Stimulated activated CD4-positive, alpha-beta T cell treated with anti-CD3 and anti-CD28 coated beads, Interleukin-4, amount 100 ng/mL, for 1 hour (primary cell): ENCODE results near the gene CDH23.

ENCODE experiments used
- DNase-seq: peaks from one replicate; pipeline ENCODE4 v3.0.0-alpha.2; 2020

CDH23 gene

DNA sequence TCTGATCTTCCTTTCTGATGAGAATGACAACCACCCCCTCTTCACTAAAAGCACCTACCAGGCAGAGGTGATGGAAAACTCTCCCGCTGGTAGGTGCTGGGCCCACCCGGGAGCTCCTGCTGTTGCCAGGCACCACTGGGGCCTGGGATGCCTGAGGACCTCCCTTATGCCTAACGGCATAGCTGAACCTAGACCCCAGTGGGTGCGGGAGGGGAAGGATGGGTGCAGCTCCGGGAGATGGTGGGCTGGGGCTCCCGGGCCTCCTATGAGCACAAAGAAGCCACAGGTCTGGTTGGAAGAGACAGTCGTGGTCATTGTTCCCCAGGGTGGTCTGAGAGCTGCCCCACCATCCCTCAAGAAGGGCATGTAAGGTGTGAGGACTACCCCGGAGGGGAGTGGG is 392.2 kb downstream of the CDH23 start:
- DNase-seq, result no peak

DNA sequence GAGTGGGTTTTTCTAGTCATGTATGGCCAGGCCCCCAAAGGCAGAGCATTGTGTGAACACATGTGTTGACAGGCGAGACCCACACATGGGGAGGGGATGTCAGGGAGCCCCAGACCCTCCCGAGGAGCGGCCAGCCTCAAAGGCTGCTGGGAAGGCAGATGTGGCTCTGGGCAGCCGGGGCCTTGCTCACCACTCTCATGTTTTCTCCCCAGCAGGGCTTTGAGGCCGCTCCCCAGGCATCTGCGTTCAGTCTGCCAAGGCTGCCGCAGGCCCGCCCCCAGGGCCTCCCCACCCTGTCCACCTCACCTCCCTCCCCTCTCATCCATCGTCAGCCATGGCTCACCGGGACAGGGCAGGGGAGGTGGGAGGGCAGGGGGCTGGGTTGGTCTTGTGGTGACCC is 393.2 kb downstream of the CDH23 start:
- DNase-seq, result no peak

DNA sequence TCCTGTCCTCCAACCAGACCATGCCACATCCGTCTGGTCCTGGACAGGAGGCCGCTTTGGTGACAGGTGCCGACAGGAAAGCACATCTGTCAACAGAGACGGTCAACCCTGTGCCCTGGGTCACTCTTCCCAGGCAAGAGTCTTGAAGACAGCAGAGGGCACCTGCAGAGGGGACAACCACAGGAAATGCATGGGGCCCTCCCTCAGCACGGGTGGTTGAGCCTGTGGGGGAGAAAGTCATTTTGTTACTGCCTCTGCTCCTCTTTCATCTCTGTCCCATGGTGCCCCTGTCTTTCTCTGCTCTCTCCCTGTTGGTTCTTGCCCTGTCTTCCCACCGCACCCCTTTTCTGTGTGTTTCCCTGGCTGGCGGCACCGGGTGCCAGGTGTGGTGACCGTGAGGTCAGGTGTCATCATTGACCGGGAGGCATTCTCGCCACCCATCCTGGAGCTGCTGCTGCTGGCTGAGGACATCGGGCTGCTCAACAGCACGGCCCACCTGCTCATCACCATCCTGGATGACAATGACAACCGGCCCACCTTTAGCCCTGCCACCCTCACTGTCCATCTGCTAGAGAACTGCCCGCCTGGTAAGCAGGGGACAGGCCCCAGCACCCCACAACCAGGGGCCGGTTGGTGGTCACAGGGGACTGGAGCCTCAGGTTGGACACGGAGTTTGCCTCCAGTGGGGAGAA is 394.2 kb downstream of the CDH23 start:
- DNase-seq, result no peak

DNA sequence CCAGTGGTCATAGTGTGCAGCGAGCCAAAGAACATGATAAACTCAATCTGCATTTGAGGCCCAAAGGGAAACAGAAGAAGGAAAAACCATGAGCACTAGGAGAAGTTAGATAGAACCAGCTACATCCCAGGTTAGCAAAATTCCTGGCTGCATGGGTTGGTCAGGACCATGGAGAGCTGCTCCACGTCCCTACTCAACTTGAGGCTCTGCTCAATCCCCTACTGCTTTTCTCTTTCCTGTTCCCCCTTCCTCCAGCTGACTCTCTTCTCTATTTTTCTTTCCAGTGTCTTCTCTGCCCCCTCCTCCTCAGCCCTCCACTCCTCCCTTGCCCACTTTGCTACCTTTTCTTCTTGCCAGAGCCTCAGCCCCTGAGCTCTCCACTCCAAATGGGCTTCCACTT is 398.5 kb downstream of the CDH23 start:
- no peak for DNase-seq

DNA sequence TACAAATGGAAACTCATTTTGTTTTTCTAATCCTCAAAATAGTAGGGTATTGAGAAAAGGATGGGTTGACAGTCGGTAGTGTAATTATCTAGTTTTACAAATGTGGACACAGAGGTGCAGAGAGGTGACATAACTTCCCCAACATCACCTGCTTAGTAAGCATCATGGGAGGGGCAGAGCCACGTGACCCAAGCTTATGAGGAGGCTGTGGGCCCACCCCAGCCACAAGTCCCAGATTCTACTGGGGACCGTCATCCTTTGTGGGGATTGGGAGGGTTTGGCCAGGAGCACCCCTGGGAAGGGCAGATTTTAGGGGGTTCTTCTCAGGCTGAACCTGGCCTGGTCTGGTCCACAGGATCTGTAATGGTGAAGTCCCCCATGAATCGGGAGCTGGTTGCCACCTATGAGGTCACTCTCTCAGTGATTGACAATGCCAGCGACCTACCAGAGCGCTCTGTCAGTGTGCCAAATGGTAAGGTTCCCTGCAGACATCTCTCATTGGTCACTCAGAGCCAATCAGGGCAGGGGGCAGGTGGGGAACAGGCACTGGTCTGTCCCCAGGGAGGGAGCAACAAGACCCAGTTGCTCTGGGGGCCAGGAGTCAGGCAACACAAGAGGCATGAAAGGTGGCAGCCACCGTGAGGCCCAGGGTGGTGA is 400.2 kb downstream of the CDH23 start:
- no peak for DNase-seq

DNA sequence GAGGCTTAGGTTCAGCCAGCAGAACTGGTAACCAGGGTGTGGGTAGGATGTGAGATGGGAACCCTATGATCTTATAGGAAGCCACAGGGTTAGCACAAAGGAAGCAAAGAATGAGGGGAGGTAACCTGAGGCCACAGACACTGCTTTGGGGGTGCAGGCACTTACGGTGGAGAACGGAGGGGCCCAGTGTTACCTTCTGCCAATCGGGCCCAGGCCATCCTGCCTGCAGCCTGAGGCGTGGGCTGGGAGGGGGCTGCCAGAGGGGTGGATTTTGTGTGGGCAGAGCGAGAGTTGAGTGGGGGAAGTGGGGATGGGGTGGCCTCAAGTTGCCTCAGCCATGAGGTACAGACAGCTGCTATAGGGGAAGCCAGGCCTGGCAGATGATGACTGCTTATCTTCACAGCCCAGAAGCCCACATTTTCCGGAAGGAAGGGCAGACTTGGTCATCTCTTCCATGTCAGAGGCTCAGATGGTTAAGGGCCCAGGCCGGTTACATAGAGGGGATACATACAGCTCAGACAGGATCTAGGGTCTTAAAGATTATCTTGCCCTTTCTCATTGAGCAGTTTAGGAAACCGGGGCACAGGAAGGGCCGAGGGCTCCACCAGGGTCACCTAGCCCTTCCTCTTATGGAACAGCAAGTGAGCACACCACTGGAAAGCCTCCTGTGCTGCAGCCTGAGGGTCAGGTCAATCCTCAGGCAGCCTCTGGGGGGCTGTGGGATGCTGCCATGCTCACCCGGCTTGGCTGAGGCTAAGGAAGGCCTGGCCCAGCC is 401.0 kb downstream of the CDH23 start:
- no peak for DNase-seq

DNA sequence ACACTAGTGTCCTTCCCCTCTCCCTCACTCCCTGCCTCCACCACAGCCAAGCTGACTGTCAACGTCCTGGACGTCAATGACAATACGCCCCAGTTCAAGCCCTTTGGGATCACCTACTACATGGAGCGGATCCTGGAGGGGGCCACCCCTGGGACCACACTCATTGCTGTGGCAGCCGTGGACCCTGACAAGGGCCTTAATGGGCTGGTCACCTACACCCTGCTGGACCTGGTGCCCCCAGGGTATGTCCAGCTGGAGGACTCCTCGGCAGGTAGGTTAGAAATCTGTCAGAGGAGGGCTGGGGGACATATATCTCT is 401.5 kb downstream of the CDH23 start:
- DNase-seq, result no peak

DNA sequence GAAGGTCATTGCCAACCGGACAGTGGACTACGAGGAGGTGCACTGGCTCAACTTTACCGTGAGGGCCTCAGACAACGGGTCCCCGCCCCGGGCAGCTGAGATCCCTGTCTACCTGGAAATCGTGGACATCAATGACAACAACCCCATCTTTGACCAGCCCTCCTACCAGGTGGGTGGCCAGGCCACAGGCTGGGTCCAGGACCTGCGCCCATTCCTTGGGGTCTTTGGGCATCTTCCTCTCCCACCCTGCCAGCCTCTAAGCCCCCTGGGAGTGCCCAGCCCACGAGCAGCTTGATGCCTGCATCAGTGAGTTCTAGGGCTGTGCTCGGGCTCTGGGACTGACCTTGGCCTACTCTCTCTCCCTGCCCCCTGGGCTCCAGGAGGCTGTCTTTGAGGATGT is 402.4 kb downstream of the CDH23 start:
- DNase-seq, result no peak

DNA sequence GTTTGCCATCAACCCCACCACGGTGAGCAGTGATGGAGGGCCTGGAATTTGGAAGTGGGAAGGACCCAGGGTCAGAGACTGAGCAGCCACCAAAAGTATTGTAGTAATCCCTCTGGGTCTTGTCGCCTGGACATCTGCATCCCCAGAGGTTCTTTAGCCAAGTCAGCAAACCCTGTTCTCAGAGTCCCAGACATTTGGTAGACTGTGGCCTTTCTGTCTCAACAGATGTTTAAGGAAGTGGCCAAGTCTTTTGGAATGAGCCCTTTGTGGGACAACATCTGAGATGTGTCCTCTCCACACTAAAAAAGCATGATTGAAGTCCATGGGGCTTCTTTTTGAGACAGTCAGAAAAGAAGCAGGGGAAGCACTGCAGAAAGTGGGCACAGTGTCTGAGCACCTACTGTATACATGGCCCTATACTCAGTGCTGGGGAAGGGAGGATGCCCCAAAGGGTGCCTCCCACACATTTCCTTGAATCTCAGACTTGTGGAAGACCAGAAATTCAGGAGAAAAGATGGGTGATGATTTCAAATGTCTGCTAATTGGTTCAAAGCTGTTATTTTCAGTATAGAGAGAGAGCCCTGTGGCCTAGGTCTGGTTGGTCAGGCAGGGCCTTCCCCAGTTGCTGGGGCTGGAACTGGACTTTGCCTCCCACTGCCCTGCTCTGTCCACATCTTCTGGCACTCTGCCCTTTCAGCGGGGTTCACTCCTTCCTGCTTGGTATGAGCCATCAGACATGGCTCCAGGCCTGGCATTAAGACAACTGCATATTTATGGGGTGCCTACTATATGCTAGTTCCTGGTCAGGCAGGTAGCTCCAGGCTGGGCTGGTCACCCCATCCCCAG is 403.1 kb downstream of the CDH23 start:
- DNase-seq, result no peak

DNA sequence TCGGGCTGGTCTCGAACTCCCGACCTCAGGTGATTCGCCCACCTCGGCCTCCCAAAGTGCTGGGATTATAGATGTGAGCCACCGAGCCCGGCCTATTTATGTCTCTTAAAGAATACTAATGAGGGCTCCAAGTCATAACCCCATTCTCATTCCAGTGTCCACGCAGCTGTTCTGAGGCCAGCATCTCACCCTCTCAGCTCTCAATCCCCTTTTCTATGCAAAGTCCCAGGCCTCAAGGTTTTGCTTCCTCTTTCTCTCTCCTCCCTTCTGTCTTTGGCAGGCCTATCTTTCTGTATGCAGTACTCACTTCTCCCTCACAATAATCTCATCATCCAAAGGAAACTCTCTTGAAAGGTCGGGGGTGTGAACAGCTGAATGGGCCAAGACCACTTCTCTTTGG is 404.6 kb downstream of the CDH23 start:
- DNase-seq, result no peak

DNA sequence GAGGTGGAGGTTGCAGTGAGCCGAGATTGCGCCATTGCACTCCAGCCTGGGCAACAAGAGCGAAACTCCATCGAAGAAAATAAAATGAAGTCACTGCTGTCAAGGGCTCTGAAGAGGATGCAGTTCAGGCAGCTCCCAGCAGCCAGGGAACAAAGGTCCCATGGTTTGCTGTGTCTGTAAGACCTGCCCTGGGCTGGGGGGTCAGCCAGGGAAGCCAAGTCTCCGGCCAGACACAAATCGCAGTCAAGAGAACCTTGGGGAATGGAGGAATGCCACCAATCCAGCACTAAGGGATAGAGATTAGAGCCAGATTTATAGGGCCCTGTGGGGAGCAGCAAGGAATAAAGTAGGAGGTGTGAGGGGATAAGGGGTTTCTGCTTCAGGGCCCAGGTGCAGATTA is 405.5 kb downstream of the CDH23 start:
- DNase-seq, result no peak

DNA sequence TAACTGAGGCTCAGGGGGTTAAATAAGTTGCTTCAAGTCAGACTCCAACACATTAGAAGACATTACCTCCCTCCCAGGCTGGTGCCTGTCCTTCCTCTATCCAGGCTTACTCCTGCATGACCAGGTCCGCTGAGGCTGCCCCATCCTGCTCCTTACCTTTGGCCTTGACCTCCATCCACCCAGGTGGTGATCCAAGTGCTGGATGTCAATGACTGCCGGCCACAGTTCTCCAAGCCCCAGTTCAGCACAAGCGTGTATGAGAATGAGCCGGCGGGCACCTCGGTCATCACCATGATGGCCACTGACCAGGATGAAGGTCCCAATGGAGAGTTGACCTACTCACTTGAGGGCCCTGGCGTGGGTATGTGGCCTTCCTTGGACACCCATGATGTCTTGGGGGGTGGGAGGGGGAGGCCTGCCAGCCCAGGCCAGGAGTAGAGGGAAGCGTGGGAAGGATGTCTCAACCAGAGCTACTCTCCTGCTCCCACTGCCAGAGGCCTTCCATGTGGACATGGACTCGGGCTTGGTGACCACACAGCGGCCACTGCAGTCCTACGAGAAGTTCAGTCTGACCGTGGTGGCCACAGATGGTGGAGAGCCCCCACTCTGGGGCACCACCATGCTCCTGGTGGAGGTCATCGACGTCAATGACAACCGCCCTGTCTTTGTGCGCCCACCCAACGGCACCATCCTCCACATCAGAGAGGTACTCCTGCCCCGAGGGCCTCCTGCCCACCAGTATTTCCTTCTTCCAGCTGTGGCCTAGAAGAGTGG is 406.2 kb downstream of the CDH23 start:
- DNase-seq, result no peak

DNA sequence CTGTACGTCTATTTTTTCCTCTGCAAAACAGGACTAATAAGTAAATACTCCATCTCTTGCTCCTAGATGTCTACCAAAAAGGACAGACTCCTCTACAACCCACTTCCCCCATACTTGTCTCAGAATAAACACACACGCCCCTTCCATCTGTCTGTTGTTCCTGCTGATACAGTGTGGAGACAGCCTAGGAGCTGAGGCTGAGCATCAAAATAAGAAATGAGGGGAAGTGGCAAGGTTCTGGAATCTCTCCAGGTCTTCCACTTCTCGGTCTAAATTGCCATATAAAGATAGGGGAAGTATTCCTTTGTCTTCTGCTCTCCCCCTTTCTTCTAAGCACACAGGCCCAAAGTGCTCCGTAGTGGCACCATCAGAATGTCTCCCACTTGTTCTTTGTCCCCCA is 407.4 kb downstream of the CDH23 start:
- DNase-seq, result no peak

DNA sequence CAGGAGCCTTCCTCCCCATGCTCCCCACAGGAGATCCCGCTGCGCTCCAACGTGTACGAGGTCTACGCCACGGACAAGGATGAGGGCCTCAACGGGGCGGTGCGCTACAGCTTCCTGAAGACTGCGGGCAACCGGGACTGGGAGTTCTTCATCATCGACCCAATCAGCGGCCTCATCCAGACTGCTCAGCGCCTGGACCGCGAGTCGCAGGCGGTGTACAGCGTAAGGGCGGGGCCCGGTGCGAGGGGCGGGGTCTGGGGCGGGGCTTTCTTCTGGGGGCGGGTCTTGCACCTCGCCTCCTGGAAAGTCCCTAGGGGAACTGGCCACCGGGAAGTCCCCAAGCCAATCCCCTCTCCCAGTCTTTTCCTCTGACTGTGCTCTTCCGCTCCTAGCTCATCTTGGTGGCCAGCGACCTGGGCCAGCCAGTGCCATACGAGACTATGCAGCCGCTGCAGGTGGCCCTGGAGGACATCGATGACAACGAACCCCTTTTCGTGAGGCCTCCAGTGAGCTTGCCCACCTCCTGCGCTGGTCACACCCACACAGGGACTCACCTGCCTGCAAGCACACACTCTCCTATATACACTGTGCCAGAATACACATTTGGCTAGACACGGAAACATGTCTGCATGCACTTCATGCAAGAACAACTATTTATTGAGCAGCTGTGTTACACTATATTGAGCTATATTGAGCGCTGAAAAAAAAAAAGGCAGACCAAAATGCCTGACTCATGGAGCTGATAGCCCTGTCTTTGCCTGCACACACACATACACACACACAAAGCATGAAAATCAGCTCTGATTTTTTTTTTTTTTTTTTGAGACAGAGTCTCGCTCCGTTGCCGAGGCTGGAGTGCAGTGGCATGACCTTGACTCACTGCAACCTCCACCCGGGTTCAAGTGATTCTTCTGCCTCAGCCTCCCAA is 409.3 kb downstream of the CDH23 start:
- DNase-seq, result no peak

DNA sequence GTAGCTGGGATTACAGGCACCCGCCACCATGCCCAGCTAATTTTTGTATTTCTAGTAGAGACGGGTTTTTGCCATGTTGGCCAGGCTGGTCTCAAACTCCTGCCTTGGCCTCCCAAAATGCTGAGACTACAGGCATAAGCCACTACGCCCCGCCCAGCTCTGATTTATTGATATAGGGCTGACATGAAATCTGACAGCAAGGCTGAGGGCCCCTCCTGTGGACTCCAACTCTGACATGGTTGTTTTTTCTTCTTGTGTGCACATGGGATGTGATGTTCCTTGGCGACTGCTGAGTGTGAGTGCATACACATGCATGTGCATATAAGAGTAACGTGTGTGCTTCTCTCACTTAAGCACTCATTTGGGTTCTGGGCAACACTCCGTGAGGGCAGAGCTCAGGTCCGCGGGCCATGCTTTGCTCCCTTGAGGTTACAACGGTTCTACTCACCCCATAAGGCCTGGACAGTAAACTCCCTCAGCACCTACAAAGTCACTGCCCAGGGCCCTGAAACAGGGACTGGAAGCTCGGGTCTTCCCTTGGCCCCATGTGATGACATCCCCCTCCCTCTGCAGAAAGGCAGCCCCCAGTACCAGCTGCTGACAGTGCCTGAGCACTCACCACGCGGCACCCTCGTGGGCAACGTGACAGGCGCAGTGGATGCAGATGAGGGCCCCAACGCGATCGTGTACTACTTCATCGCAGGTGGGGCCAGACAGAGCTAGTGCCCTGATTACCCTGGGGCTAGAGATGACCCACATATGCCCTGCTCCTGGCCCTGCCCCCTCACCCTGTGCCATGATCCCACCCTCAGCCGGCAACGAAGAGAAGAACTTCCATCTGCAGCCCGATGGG is 410.2 kb downstream of the CDH23 start:
- no peak for DNase-seq

DNA sequence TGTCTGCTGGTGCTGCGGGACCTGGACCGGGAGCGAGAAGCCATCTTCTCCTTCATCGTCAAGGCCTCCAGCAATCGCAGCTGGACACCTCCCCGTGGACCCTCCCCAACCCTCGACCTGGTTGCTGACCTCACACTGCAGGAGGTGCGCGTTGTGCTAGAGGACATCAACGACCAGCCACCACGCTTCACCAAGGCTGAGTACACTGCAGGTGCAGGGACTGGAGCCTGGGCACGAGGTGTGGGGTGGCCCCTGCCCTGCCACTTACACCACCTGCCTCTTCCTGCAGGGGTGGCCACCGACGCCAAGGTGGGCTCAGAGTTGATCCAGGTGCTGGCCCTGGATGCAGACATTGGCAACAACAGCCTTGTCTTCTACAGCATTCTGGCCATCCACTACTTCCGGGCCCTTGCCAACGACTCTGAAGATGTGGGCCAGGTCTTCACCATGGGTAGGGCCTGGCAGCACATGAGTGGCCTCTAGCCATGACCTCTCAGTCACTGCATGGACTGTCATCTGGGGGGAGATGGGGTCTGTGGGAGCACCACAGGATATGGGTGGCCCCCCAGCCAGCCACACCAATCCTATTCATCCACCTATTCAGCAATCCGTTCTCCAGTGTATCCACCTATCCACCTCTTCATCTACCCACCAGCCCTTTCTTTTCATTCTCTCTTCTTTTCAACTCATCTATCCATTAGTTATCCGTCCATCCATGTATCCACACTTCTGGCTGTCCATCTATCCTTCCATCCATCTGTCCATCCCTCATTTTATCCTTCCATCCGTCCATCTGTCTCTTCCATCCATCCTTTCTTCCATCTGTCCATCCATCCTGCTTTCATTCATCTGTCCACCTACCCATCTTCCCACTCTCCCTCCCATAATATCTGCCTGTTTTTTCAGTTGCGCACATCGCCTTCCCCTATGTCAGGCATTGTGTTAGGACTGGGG is 411.1 kb downstream of the CDH23 start:
- no peak for DNase-seq

DNA sequence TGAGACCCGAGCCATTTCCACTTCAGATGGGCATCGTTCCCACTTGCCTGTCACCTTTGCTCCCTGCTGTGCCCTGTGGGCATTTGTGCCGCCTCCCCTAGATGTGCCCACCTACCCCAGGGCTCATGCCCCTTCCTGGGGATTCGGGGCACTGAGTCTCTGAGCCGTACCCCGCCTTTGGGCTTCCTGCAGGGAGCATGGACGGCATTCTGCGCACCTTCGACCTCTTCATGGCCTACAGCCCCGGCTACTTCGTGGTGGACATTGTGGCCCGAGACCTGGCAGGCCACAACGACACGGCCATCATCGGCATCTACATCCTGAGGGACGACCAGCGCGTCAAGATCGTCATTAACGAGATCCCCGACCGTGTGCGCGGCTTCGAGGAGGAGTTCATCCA is 412.9 kb downstream of the CDH23 start:
- DNase-seq, result no peak

DNA sequence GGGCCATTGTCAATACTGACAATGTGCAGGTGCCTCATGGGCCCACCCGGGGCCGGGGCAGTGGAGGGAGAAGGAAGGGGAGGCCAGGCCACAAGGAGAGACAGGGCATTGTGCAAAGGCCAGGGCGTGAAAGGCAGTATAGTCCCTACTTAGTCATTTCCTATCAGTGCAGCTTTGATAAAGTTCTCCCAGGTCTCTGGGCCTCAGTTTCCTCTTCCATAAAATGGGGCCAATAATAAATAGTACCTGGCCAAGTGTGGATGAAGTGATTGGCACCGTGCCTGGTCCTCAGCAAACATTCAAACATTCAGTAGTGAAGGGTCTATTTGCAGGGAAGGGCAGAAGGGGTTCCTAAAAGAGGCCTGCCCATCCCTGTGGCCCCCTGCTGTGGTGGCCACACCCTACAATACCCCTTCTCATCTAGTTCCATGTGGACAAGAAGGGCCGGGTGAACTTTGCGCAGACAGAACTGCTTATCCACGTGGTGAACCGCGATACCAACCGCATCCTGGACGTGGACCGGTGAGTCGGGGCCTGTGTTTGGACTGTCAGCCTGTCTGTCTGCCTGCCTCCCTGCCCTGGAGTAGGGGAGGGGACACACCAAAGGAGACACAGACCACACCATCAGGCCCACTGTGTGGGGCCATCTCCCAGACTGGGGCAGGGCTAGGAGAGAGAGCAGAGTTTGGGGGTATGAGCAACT is 413.5 kb downstream of the CDH23 start:
- no peak for DNase-seq

DNA sequence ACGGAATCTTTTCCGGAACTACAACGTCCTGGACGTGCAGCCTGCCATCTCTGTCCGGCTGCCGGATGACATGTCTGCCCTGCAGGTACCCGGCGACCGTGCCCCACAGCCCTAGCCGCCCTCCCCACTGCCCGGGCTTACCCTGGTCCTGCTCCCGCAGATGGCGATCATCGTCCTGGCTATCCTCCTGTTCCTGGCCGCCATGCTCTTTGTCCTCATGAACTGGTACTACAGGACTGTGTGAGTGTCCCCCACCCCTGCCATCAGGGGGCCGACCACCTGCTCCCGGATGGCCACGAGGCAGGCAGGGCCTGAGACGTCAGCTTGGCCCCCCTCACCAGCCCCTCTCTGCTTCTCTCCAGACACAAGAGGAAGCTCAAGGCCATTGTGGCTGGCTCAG is 414.6 kb downstream of the CDH23 start:
- DNase-seq, result no peak
